GM12872 (cell line): ENCODE results near the gene GDF9.

ENCODE experiments used
- CTCF ChIP-seq: IDR thresholded peaks from 3 replicates; pipeline ENCODE4 v1.5.1; 2011; ENCODE audit warnings: low read depth, mild to moderate bottlenecking, low read length, moderate library complexity; ENCODE audit not compliant: insufficient read depth

GDF9 gene

GRCh38 chr5:132872788-132873118 lies 6.5 kb upstream of the GDF9 start:
- TF ChIP-seq CTCF: no peak

- TF ChIP-seq CTCF: no peak
Measured at GRCh38 chr5:132871459-132872284, 5.4 kb upstream of the GDF9 start.

GRCh38 chr5:132870801-132871200 lies 4.5 kb upstream of the GDF9 start:
- TF ChIP-seq CTCF: no peak

GRCh38 chr5:132868754-132869153 lies 2.5 kb upstream of the GDF9 start:
- no peak for TF ChIP-seq CTCF

GRCh38 chr5:132867046-132867451 lies 780 bp upstream of the GDF9 start:
- TF ChIP-seq CTCF: no peak

GRCh38 chr5:132865668-132866341 lies 464 bp downstream of the GDF9 start:
- no peak for TF ChIP-seq CTCF

- no peak for TF ChIP-seq CTCF
Measured at GRCh38 chr5:132860742-132861141, 5.5 kb downstream of the GDF9 start.
